ENCODE results near the gene COG5.

Gene COG5

GRCh38 chr7:107427462-107427861 lies 136.3 kb downstream of the COG5 start:
- DNase-seq = no peak
- in situ Hi-C loops (cut with MboI; ENCODE audit: low pct_unique_long_range_greater_than_20kb, low sequenced_read_pairs) = no loop called here

GRCh38 chr7:107414198-107414597 lies 149.5 kb downstream of the COG5 start:
- no peak for DNase-seq
- in situ Hi-C loops (cut with MboI; ENCODE audit: low pct_unique_long_range_greater_than_20kb, low sequenced_read_pairs) = no loop called here

GRCh38 chr7:107408349-107408748 lies 155.4 kb downstream of the COG5 start:
- DNase-seq = no peak
- in situ Hi-C loops (cut with MboI; ENCODE audit: low pct_unique_long_range_greater_than_20kb, low sequenced_read_pairs) = no loop called here

GRCh38 chr7:107405559-107405958 lies 158.2 kb downstream of the COG5 start:
- no peak for DNase-seq
- in situ Hi-C loops (cut with MboI; ENCODE audit: low pct_unique_long_range_greater_than_20kb, low sequenced_read_pairs) = no loop called here

- in situ Hi-C loops (cut with MboI; ENCODE audit: low pct_unique_long_range_greater_than_20kb, low sequenced_read_pairs) = no loop called here
- no peak for DNase-seq
Measured at GRCh38 chr7:107404740-107405537, 158.8 kb downstream of the COG5 start.

GRCh38 chr7:107398161-107398560 lies 165.6 kb downstream of the COG5 start:
- in situ Hi-C loops (cut with MboI; ENCODE audit: low pct_unique_long_range_greater_than_20kb, low sequenced_read_pairs) = no loop called here
- DNase-seq = no peak

- DNase-seq = no peak
- in situ Hi-C loops (cut with MboI; ENCODE audit: low pct_unique_long_range_greater_than_20kb, low sequenced_read_pairs) = no loop called here
Measured at GRCh38 chr7:107396990-107397389, 166.7 kb downstream of the COG5 start.

GRCh38 chr7:107396081-107396480 lies 167.6 kb downstream of the COG5 start:
- in situ Hi-C loops (cut with MboI; ENCODE audit: low pct_unique_long_range_greater_than_20kb, low sequenced_read_pairs) = no loop called here
- no peak for DNase-seq

- in situ Hi-C loops (cut with MboI; ENCODE audit: low pct_unique_long_range_greater_than_20kb, low sequenced_read_pairs) = no loop called here
- DNase-seq = no peak
Measured at GRCh38 chr7:107394831-107395230, 168.9 kb downstream of the COG5 start.

- DNase-seq = no peak
- in situ Hi-C loops (cut with MboI; ENCODE audit: low pct_unique_long_range_greater_than_20kb, low sequenced_read_pairs) = no loop called here
Measured at GRCh38 chr7:107394276-107394675, 169.4 kb downstream of the COG5 start.

GRCh38 chr7:107392830-107393229 lies 170.9 kb downstream of the COG5 start:
- in situ Hi-C loops (cut with MboI; ENCODE audit: low pct_unique_long_range_greater_than_20kb, low sequenced_read_pairs) = no loop called here
- no peak for DNase-seq

- in situ Hi-C loops (cut with MboI; ENCODE audit: low pct_unique_long_range_greater_than_20kb, low sequenced_read_pairs) = no loop called here
- DNase-seq = no peak
Measured at GRCh38 chr7:107390916-107391315, 172.8 kb downstream of the COG5 start.

GRCh38 chr7:107388604-107389003 lies 175.1 kb downstream of the COG5 start:
- in situ Hi-C loops (cut with MboI; ENCODE audit: low pct_unique_long_range_greater_than_20kb, low sequenced_read_pairs) = no loop called here
- no peak for DNase-seq

- in situ Hi-C loops (cut with MboI; ENCODE audit: low pct_unique_long_range_greater_than_20kb, low sequenced_read_pairs) = no loop called here
- DNase-seq = peak; percentile 18
Measured at GRCh38 chr7:107387573-107388219, 176.0 kb downstream of the COG5 start.

GRCh38 chr7:107387128-107387527 lies 176.6 kb downstream of the COG5 start:
- DNase-seq = peak; percentile 31
- in situ Hi-C loops (cut with MboI; ENCODE audit: low pct_unique_long_range_greater_than_20kb, low sequenced_read_pairs) = no loop called here

GRCh38 chr7:107386548-107387102 lies 177.1 kb downstream of the COG5 start:
- in situ Hi-C loops (cut with MboI; ENCODE audit: low pct_unique_long_range_greater_than_20kb, low sequenced_read_pairs) = no loop called here
- DNase-seq = peak; percentile 31

GRCh38 chr7:107384025-107384424 lies 179.7 kb downstream of the COG5 start:
- in situ Hi-C loops (cut with MboI; ENCODE audit: low pct_unique_long_range_greater_than_20kb, low sequenced_read_pairs) = no loop called here

GRCh38 chr7:107383203-107383602 lies 180.5 kb downstream of the COG5 start:
- no peak for DNase-seq
- in situ Hi-C loops (cut with MboI; ENCODE audit: low pct_unique_long_range_greater_than_20kb, low sequenced_read_pairs) = no loop called here

More at GRCh38 chr7:107384025-107384424, 179.7 kb downstream of the COG5 start:
- no peak for DNase-seq

GRCh38 chr7:107381453-107381852 lies 182.3 kb downstream of the COG5 start:
- DNase-seq = no peak
- in situ Hi-C loops (cut with MboI; ENCODE audit: low pct_unique_long_range_greater_than_20kb, low sequenced_read_pairs) = no loop called here

GRCh38 chr7:107373354-107373753 lies 190.4 kb downstream of the COG5 start:
- in situ Hi-C loops (cut with MboI; ENCODE audit: low pct_unique_long_range_greater_than_20kb, low sequenced_read_pairs) = no loop called here
- DNase-seq = no peak

Data from KBM-7 (cell line).